Middle frontal gyrus (tissue), 1 donor: ENCODE measurements around the gene GRID2.
"Not testable (repeated sequence)": the region's sequence is repeated elsewhere in the genome, so short reads cannot be mapped to it uniquely, and the experiment has no call there.

Experiments used
- DNase-seq: peaks from one replicate; pipeline ENCODE4 v3.0.0-alpha.2; 2015; ENCODE audit warnings: low spot score; ENCODE audit errors: extremely low spot score

GRID2 gene

GRCh38 chr4:92305148-92305877 is 1.5 kb downstream of the GRID2 start:
- DNase-seq: peak; percentile 51

- no peak for DNase-seq
Observed at GRCh38 chr4:92305878-92306520, 2.2 kb downstream of the GRID2 start.

DNA sequence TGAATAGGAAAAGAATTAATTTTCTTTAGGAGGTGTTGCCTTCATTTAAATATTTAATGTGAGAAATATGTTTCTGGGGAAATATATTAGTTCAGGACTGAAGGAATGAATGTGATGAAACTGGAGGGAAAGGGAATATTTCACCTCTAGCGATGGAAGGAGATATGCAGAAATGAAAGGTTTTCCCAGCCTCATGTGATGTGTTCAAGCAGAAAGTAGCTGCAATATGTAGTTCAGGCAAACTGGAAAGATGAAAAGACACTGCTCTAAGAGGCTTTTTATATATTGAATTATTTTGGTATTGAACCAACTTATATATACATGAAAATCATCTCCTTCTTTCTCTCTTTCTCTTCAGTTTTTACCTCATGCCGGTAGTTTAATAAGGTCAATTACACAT is 3.4 kb downstream of the GRID2 start:
- no peak for DNase-seq

DNA sequence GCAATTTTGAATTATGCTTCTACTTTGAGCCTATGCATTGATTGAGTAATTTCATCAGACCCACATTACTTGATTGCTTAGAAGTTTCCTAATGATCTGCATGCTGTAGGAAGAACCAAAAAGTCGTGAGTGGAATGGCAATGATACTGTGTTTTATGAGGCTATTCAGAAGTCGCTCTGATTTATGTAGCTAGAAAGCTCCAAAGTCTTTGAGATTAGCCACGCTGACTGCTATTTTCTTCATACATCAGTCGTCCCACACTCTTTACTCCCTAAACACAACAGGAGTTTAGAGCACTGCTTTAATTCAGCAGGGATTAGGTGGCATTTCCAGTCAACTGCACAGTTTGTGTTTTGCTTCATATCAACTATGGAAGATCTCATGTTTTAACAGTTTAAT is 4.1 kb downstream of the GRID2 start:
- DNase-seq: no peak

DNA sequence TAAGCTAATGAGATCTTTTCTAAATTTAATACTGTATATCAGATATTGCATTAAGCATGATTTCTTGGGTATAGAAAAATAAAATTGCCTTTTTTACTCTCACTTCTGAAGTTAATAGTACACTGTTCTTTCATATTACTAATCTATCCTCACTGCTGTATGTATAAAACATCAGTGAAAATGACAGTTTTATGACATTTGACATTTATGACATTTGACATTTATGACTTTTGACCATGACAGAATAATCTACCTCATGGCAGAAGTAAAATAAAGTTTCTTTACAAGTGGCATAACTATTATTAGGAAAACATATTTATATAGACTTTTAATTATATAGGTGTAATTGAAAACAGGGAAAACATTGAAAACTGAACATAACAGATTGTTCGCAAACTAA is 13.3 kb downstream of the GRID2 start:
- DNase-seq: no peak

- no peak for DNase-seq
Observed at GRCh38 chr4:92328095-92328494, 24.3 kb downstream of the GRID2 start.

DNA sequence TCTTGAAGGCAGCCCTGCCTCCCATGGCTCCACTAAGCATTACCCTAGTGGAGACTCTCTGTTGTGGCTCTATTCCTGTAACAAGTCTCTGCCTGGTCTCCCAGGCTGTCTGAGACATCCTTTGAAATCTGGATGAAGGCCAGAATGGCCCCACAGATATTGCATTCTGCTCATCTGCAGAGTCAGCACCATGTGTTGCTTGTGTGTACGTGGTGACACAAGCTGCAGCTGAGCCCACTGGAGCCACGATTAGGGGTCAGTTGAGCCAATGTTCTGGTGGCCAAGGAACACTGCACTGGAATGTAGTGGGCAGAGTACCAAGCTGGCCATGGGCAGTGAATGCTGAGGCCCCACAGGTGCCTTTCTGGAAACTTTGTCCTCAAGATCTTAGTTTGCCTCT is 29.2 kb downstream of the GRID2 start:
- DNase-seq: no peak

DNA sequence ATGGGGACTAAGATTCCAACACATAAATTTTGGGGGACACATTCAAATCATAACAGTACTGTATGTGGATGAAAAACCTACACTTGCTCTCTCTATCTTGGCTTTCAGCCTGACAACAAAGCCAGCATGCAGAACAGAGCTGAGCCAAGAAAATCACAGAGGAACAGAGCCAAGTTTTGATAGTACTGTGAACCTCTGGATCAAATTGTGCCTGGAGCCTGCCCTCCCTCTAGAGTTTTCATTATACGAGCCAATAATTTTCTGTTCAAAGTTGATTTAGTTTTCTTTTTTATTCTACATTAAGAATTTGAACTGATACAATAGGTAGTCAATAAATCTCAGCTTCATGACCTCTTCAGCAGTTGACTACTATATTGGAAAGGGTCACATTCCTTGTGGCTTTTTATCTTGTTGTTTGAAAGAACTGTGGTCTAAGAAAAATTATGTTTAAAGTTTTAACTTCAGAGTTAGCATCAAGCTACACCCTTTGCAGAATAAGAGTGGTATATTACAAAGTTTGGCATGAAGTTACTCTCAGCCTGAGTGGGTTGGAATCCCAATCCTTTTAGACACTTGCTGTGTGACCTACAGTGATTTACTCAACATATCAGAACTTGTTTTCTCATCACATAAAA is 31.1 kb downstream of the GRID2 start:
- DNase-seq: no peak

GRCh38 chr4:92339676-92340075 is 35.9 kb downstream of the GRID2 start:
- DNase-seq: no peak

GRCh38 chr4:92344216-92344615 is 40.5 kb downstream of the GRID2 start:
- DNase-seq: no peak

- DNase-seq: no peak
Observed at GRCh38 chr4:92346289-92346688, 42.5 kb downstream of the GRID2 start.

DNA sequence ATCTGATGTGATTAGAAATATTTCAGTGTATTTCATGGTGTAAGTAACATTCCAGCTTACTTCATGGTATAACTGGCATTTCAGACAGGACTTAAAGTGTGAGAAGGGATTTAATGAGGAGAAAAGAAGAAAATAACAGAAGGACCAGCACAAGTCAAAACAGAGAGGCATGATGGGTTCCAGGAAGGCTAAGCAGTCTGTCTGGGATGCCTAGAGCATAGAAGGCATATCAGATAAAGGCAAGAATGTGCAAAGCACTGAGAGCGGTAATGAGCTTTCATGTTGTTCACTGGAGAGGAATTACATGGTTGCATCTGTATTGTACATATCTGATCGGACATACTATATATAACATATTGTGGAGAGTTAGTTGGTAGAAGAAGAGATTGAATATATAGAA is 54.2 kb downstream of the GRID2 start:
- DNase-seq: no peak

- DNase-seq: no peak
Observed at GRCh38 chr4:92359491-92359890, 55.7 kb downstream of the GRID2 start.

DNA sequence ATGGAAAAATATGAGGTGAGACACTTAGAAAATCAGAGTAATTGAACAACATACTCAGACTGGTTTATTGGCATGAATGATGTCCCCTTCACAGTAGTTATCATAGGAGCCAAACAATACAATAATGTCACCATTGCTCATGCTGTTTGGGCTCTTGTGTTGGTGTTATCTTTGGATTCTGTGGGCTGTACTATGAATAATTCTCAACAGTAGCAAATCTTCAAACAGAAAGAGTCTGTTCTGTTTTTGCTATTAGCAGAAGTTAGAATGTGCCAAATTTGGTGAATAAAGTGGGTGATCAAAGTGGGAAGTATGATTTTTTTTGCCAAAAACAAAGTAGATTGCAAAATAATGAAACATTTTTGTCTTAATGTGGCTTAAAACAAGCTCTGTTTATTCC is 58.3 kb downstream of the GRID2 start:
- DNase-seq: no peak

DNA sequence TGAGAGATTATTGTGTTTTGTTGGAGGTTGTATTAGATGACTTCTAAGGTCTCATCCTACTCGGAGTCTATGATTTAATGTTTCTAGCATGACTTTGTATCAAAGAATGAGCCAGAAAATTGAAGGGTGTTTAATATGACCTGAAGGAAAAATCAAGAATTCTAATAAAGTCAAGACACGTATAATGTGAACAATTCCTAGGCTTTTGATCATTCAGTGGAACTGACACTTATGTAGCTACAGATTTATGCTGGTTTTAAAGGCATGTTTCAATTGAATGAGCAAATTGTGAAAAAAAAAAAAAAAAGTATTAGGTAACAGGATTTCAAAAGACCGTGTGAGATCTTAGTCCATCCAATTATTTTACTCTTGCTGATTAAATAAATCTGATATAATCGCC is 64.9 kb downstream of the GRID2 start:
- DNase-seq: no peak

- DNase-seq: no peak
Observed at GRCh38 chr4:92381616-92382015, 77.8 kb downstream of the GRID2 start.

DNA sequence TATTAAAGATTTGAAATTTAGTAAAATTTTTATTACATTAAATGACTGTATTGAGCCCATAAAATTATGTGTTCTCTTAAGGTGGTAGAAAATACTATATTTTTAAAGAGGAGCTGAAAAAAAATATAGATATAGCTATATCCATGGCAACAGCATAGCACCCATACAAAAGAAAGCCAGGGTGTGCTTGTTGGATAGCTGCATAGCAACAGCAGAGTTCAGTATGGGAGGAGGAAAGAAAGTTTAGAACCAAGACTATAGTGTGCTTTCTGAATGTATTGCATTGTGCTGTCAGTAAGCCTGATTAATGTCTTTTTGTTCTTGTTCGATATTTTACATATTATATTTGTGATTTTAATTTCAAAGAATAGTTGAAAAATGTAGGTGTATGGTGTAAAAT is 78.4 kb downstream of the GRID2 start:
- no peak for DNase-seq

DNA sequence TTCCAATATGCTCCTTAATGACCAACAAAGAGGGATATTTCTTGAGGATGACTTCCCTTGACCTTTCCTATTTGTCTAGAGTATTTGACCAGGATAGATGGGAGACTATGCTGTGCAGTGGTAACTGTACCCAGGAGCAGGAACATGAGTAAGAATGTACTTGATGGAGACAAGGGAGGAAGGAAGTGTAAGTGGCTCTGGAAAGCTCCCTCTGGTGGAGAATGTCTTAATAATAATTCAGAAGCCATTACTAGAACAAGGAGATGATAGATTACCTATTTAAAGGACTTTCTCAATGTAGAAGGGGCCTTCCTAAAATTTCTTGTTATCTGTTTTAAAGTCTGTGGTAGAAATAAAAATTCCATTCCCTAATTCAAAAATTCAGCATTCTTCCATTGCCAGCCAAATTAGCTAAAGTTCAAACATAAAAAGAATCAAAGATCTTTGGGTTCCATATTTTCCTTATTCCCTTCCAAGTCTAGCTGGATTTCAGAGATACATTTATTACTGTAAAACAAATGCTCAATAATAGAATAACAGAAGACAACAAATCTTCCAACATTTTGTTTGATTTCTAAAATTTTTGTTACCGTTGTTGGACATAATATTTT is 83.8 kb downstream of the GRID2 start:
- no peak for DNase-seq

DNA sequence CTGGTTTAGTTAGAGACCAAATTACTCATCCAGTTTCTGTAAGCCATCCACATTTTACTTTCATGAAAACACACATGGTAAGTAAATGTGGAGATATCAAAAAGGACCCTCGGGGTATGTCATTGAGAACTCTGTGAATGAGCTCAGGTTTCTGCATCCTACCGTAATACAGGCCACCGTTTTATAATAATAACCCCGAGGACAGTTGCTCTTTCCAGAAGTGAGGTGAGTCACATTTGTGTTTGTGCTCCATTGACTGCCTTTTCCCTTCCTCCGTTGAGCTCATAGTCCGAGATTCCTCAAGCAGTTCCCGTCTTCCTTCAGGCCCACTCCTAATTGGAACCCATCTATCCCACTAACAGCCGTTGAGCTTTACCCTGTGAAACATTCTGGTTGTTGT is 95.3 kb downstream of the GRID2 start:
- no peak for DNase-seq

DNA sequence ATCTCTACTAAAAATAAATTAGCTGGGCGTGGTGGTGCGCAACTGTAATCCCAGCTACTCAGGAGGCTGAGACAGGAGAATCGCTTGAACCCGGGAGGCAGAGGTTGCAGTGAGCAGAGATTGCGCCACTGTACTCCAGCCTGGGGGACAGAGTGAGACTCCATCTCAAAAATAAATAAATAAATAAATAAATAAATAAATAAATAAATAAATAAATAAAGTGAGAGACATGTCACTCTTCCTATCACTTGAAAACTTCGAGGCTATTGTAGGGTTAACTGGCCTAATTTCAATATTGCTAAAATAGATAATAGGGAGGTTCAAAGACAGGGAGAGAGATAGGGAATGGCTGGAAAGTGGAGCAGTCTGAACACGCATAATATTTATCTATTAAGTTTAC is 99.8 kb downstream of the GRID2 start:
- DNase-seq: not testable (repeated sequence)

GRCh38 chr4:92406488-92406887 is 102.7 kb downstream of the GRID2 start:
- DNase-seq: no peak

- DNase-seq: no peak
Observed at GRCh38 chr4:92421920-92422319, 118.2 kb downstream of the GRID2 start.
